Kidney glomerular epithelial cell (primary cell): Measurements from ENCODE around the gene SMPD3.
A peak's percentile ranks its signal among the peaks of the same experiment; 100 is the strongest.

Experiments
- DNase-seq: peaks from one replicate; lab custom pipeline; 2025; lab: John Stamatoyannopoulos, UW

The SMPD3 gene

DNA sequence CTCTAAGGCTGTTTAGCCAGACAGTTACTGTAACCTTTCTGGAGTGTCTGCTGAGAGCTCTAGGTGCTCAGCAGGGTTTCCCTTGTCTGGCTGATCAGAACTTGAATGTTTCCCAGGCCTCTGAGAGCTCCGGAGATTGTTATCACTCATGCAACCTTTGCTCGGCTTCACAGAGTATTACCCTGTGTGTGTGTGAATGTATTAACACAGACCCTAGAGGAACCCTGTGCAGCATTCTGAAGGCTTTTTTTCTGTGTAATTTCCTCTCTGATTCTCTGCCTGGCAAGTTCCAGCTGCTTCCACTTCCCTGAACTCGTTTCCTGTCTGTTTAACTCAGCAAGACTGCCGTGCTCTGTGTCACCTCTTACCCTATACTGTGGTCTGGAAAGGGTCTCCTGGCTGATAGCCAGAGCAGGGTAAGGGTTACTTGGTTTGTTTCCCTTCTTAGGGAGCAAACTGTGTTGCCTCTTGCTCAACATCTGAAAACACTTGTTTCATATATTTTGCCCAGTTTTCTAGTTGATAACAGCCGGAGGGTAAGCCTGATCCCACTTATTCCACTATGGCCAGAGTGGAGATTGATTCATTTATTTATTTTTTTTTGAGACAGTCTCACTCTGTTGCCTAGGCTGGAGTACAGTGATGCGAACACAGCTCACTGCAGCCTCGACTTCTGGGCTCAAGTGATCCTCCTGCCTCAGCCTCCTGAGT lies 115.7 kb downstream of the SMPD3 start:
- DNase-seq = no peak

DNA sequence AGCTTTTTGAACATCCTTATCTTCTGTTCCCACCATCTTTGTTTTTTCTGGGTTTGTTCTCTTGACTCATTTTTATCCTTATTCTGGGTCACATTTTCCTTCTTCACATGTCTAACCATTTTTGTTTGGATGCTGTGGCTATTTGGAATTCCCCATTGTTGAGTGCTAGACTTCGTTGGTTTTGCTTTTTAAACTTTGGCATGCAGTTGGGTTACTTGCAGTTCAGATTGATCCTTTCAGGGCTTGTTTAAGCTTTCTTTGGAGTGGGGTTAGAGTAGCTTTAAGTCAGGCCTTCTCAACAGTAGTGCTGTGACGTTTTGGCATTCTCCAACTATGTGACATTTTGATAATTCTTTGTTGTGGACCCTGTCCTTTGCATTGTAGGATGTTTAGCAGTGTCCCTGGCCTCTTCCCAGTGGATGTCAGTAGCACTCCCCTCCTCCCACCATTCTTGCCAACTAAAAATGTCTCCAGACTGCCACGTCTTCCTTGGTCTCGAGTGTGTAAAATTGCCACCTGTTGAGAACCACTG lies 116.4 kb downstream of the SMPD3 start:
- DNase-seq = no peak

DNA sequence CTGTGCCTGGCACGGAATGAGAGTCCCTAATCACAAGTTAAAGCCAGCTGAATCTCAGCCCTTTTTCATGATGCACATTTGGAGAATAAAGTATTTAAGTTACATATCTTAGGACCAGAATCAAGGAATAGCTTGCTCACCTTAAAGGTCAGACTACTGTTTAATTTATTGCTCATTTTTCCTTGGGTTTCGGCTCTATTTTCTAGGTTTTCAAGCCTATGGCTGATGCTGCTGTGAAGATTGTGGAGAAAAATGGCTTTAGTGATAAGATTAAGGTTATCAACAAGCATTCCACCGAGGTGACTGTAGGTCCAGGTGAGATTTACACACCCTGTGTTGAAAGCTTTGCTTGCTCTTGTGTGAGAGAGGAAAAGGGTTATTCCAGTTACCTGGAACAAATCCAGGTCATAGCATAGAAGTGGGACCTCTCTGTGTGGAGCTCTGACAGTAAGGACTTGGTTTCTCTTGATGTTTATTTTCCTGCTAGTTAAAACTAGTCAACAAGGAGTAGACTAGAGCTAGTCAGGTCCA lies 119.4 kb downstream of the SMPD3 start:
- no peak for DNase-seq

DNA sequence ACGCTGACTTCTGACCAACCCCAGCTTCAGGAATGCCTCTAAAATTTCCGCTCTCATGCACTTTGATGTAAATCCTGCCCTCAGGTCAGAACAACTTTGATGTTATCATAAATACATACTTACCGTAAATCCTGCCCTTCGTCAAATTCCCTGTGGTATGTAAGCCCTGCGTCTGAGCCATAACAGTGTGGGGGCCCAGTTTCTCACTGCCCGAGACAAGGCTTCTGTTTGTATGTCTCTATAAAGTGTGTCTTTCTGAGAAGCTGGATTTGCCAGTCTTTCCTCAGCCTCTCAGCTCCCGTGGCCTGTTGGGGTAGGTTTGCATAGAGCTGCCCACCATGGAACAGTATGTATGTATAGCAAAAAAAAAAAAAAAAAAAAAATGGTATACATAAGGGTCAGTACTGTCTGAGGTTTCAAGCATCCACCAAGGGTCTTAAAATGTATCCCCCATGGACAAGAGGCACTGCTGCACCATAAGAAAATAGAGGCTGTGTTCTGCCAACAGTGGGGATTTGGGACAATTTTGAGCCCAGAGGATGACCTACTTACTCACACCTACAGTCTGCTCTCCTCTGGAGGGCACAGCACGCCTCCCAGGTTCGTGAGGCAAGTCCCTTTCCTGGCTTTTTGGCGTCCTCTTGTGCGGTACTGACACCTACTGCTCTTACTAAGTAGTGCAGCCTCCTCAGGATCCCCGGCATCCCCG lies 120.0 kb downstream of the SMPD3 start:
- DNase-seq = peak; percentile 75

DNA sequence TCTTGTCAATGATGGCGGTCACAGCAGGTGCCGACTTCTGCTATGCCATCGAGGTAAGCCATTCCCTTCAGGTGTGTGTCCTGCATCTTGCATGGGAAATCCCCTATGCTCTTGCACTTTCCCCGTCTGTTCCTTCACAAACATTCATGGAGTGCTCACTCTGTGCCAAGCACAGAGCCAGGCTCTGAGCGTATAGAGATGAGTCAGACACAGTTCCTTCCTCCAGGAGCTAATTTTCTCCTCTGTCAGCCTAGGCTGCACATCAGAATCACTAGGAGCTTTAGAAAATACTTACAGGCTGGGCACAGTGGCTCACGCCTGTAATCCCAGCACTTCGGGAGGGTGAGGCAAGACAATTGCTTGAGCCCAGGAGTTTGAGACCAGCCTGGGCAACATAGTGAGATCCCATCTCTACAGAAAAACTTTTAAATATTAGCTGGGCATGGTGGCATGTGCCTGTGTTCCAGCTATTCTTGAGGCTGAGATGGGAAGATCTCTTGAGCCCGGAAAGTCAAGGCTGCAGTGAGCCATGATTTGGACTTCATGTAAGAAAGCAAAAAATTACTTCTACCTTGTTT lies 123.4 kb downstream of the SMPD3 start:
- DNase-seq = no peak

DNA sequence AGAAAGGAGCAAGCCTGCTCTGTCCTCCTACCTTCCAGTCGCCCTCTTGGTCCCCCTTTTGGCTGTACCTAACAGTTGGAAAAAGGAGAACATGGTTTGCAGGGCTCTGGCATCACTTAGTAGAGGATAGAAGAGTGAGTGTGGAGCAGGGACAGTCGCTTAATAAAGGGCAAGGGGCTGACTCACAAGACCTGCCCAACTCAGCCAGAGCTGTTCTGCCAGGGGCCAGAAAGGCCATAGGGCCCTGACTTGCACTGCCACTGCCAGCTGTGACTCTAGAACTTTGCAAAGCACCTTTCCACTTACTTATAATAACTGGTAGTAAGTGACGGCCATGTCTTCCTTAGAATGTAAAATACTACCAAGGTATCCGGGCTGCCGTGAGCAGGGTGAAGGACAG lies 124.0 kb downstream of the SMPD3 start:
- DNase-seq = no peak

DNA sequence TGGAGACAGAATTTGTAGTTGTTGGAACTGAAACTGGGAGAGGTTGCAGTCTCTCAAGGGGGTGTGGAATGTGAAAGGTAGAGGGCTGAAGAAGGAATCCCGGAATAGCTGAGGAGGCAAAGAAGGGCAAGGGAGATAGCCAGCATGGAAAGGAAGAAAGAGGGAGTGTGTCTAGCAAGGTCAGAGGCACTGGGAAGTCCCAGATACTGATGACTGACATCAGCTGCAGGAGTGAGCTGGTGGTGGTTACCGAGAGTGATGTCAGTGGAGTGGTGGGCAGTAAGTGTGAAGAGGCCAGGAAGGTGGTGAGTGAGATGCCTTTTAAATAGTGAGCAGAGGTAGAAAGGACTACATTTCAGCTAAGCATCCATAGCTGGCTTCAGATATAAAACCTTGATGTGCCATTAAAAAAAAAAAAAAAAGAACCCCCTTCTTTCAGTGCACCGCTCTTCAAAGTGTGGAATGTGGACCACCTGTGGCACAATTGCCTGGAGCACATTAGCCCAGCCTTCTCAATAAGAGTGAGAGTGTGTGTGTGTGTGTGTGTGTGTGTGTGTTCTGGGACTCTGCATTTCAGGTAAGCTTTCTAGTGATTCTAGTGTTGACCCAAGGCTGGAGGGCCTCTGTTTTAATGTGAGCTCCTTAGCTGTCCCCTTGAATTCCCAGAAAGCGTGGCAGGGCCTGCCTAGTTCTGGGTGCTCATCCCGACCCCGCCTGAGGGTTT lies 129.0 kb downstream of the SMPD3 start:
- DNase-seq = peak; percentile 38

DNA sequence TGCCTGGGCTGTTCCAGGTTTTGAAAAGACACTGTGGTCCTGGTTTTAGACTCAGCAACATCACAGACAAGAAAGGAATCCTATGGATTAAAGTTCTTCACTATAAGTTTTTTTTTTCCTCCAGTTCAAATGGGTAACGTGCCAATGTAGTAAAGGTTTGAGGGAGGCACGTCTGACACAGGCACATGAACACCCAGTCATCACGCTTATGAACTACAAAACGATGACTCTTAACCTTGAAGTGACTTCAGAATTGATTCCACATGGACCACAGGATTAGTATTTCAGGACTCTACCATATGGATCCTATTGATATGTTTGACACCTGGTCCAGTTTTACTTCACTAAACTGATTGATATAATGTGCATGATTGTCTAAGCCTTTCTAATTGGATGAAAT lies 135.2 kb downstream of the SMPD3 start:
- DNase-seq = no peak

DNA sequence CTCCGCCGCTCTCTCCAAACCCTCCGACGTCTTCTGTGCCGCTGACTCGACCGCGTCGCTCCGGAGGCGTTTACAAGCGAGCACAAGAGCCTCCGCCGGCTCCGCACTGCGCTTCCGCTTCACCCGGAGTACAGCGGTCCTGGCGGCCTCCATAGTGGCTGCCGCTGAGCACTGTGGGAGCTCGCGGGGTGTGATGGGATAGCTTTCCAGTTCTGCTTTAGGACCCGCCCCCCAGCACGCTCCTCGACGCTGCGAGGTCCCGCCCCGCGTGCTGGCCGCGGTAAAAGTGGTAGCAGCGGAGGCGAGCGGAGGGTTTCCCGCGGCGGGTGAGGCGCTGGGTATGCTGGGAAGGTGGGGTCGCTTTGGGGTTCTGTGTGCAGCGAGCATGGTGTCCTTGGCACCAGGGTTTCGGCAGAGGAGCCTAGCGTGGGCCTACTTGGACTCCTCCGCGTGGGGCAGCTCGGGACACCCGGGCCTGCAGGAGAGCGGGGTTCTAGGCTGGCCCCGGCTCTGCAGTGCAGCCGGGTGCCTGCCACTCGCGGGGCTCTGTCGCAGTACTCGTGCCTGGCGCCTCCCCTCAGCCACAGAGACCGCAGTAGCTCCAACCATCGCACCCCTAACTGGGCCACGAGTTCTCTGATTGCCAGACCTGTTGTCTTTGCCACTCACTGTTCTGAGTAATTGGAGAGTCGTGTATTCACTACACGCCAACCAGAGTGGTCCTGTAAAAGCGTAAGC lies 137.4 kb downstream of the SMPD3 start, which contains the start of the genes PRMT7 and SLC7A6OS:
Gene PRMT7 (plus strand): TSS at position 246 of the 738 bp plus-strand sequence. CDS start 4,961 bp downstream, outside the sequence.
Gene SLC7A6OS (minus strand): TSS at position 173 of the 738 bp plus-strand sequence. CDS start 20 bp downstream, at position 153.
- DNase-seq = peak; percentile 92

DNA sequence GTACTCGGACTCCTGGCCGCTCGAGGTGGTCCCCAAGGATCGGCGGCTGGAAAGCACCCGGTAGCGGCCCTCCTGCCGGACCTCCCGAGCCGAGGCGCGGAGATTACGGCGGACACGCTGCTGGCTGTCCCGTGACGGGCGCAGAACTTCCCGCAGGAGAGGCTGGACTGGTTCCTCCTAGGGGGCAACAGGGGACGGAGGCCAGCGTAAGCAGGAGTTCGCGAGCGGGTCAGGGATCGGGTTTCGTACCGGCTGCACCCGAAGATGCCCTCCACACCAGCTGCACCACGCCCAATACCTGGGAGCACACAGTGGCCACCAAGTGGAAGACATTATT lies 137.9 kb downstream of the SMPD3 start:
- DNase-seq = no peak

DNA sequence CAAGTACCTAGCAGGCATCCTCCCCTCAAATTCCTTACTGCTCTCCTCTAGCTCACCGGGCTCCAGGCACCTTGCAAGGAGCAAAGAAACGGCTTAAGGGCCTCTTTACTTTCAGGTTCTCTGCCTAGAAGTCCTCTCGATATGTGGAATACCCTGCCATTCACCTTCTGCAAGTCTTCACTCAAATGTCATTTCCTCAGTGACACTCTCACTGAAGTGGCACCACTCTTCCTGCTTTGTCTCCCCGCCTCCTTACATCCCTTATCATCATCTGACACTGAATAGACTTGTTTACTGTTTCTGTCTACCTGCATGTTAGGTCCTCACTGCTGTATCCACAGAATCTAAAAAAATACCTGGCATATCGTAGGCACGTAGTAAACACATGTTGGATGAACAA lies 138.5 kb downstream of the SMPD3 start:
- no peak for DNase-seq
